GM10266 (cell line): Measurements from ENCODE around the gene CADM4.

Source experiments
- DNase-seq: peaks from one replicate; pipeline ENCODE4 v3.0.0; 2012; ENCODE audit errors: extremely low spot score
- CTCF ChIP-seq: IDR thresholded peaks from 2 replicates; pipeline ENCODE4 v1.5.1; 2012; ENCODE audit warnings: mild to moderate bottlenecking, low read depth; ENCODE audit not compliant: control insufficient read depth, insufficient read depth; ENCODE audit errors: missing control alignments

CADM4 gene

GRCh38 chr19:43681821-43682220 lies 42.2 kb upstream of the CADM4 start:
- TF ChIP-seq CTCF = no peak
- DNase-seq = no peak

- no peak for TF ChIP-seq CTCF
- no peak for DNase-seq
Observed at GRCh38 chr19:43678512-43679261, 39.0 kb upstream of the CADM4 start.

GRCh38 chr19:43675906-43676305 lies 36.3 kb upstream of the CADM4 start:
- no peak for DNase-seq

GRCh38 chr19:43675269-43675879 lies 35.7 kb upstream of the CADM4 start:
- TF ChIP-seq CTCF = no peak
- DNase-seq = peak; percentile 45

More at GRCh38 chr19:43675906-43676305, 36.3 kb upstream of the CADM4 start:
- TF ChIP-seq CTCF = no peak

GRCh38 chr19:43674596-43674995 lies 34.9 kb upstream of the CADM4 start:
- no peak for TF ChIP-seq CTCF

GRCh38 chr19:43674183-43674582 lies 34.5 kb upstream of the CADM4 start:
- TF ChIP-seq CTCF = no peak
- DNase-seq = no peak

More at GRCh38 chr19:43674596-43674995, 34.9 kb upstream of the CADM4 start:
- DNase-seq = no peak

- DNase-seq = no peak
- no peak for TF ChIP-seq CTCF
Observed at GRCh38 chr19:43673637-43674036, 34.0 kb upstream of the CADM4 start.
